Measurements from ENCODE around the gene VPS13D. TPM values are rescaled to one million over a fixed set of nuclear protein-coding genes. Genes with fewer than 3 reads are reported as not detected.

Gene VPS13D
- total and polyA plus RNA-seq, 2 of the 4 experiments (the other 2 are of a cell fraction), result 9.0 to 16.3 TPM

DNA sequence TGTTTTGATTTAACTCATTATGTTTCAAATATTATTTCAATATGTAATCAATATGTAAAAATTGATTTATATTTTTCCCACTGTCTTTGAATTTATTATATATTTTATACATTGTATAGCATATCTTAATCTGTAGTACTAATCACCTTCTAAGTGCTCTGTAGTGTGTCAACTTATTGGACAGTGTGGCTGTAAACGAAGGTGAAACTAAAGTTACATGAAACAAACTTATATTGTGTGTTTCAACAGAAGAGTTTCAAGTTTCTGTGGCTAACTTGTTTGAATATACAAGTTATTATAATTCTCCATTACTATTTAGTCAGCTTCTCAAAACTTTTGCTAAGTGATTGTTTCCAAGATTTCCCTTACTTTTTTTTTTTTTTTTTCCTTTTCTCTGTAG is 212.4 kb downstream of the VPS13D start:
- Histone ChIP-seq H2BK20ac (ENCODE audit: low read depth, low read length) (no peak overlapping the region), H3K79me1 (ENCODE audit: low read depth in 1 of 2, low read length in 2 of 2) (peaks cover 5 to 11% of the 10 kb centered on the region in 2 experiments; a peak in 3 of 4 replicates), H4K20me1 (ENCODE audit: insufficient read depth, low read length) (no peaks in the 10 kb centered on the region), H3K4ac (ENCODE audit: low read depth, low read length) (no peak overlapping the region), H3K9me3 (ENCODE audit: control insufficient read depth, insufficient read depth, low read length) (no peaks in the 10 kb centered on the region), H3K4me3 (ENCODE audit: insufficient read depth, low read depth, low read length) (no peak overlapping the region), H2AK9ac (replicated peaks; ENCODE audit: low read depth, low read length, poor library complexity) (no peak overlapping the region), H4K91ac (ENCODE audit: insufficient read depth, low read depth, low read length) (no peak overlapping the region), H3K56ac (ENCODE audit: extremely low read depth, insufficient read depth, low read length) (no peak overlapping the region), H3K4me2 (ENCODE audit: low read depth, low read length) (no peak overlapping the region), H2BK5ac (ENCODE audit: low read depth, low read length, poor library complexity, severe bottlenecking) (no peak overlapping the region), H2BK15ac (ENCODE audit: low read depth, low read length) (no peak overlapping the region), H3K9me1 (ENCODE audit: insufficient read depth, low read length) (0 out of 2 replicates have a peak, but pooled peaks cover 1% of the 10 kb centered on the region), H2BK120ac (ENCODE audit: low read depth, low read length) (no peak overlapping the region), H3K27ac (ENCODE audit: insufficient read depth, low read length) (no peak overlapping the region), H3K4me1 (ENCODE audit: control insufficient read depth, insufficient read depth, low read length) (peaks cover 10% of the 10 kb centered on the region), H3K9ac (ENCODE audit: low read depth, low read length) (no peak overlapping the region), H4K5ac (ENCODE audit: low read depth, low read length) (no peak overlapping the region), H3K14ac (replicated peaks; ENCODE audit: low read depth, low read length) (no peak overlapping the region), H3K27me3 (ENCODE audit: control insufficient read depth, insufficient read depth, low read length) (no peaks in the 10 kb centered on the region), H2AFZ (replicated peaks; ENCODE audit: low read length, poor library complexity) (no peak overlapping the region), H2AK5ac (ENCODE audit: low read depth, low read length) (no peak overlapping the region), H3K18ac (ENCODE audit: low read depth, low read length) (no peak overlapping the region), H4K8ac (ENCODE audit: low read depth in 2 of 2, low read length in 2 of 2) (no peak overlapping the region), H3K23ac (ENCODE audit: low read depth, low read length) (no peak overlapping the region), H3K36me3 (ENCODE audit: control insufficient read depth, insufficient read depth, low read length) (peaks cover 2% of the 10 kb centered on the region; the same call in 1 of the 2 replicates)
- ChIA-PET POLR2A (ENCODE audit: unreplicated experiment) (no interaction called here), CTCF (interaction anchor here (0.6 kb wide), 1 partner anchor 1054 kb away, joined by 5 read pairs; no protein-coding TSS in a partner anchor)
- intact Hi-C loops (cut with micrococcal nuclease) (no loop called here), dilution Hi-C loops (cut with HindIII; ENCODE audit: low sequenced_read_pairs, unreplicated experiment) (no loop called here), in situ Hi-C loops (cut with MboI; ENCODE audit: low sequenced_read_pairs) (no loop called here)
- no peak for DNase-seq
- ATAC-seq (ENCODE audit: low read depth), result no peak
- TF ChIP-seq MAFK (IDR thresholded peaks at IDR 0.05; ENCODE audit: low read depth, low read length) (no peak), SMC3 (IDR thresholded peaks at IDR 0.05; ENCODE audit: low read depth, low read length) (no peak), CHD1 (IDR thresholded peaks at IDR 0.05; ENCODE audit: low read depth, low read length) (no peak), RCOR1 (IDR thresholded peaks at IDR 0.05; ENCODE audit: insufficient replicate concordance, low read length) (no peak), BHLHE40 (IDR thresholded peaks at IDR 0.05; ENCODE audit: low read depth, low read length) (no peak), RFX5 (IDR thresholded peaks at IDR 0.05; ENCODE audit: low read depth, low read length) (no peak), POLR2A (IDR thresholded peaks at IDR 0.05; ENCODE audit: low read depth, low read length) (no peak), FOS (IDR thresholded peaks at IDR 0.05; ENCODE audit: low read depth, low read length) (no peak), ELK1 (IDR thresholded peaks at IDR 0.05; ENCODE audit: borderline replicate concordance, low read depth, low read length) (no peak), MXI1 (IDR thresholded peaks at IDR 0.05; ENCODE audit: borderline replicate concordance, low read depth, low read length) (no peak), CEBPB (IDR thresholded peaks at IDR 0.05; ENCODE audit: low read depth, low read length) (no peak), NFE2L2 (IDR thresholded peaks at IDR 0.05; ENCODE audit: low read depth, low read length) (no peak), MAZ (IDR thresholded peaks at IDR 0.05; ENCODE audit: borderline replicate concordance, low read depth, low read length) (no peak), RAD21 (IDR thresholded peaks at IDR 0.05; ENCODE audit: low read length) (no peak)
- TF ChIP-seq, protein P1, sequence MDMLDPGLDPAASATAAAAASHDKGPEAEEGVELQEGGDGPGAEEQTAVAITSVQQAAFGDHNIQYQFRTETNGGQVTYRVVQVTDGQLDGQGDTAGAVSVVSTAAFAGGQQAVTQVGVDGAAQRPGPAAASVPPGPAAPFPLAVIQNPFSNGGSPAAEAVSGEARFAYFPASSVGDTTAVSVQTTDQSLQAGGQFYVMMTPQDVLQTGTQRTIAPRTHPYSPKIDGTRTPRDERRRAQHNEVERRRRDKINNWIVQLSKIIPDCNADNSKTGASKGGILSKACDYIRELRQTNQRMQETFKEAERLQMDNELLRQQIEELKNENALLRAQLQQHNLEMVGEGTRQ (IDR thresholded peaks at IDR 0.05; ENCODE audit: low read depth, low read length), result no peak
- TF ChIP-seq, protein P2, sequence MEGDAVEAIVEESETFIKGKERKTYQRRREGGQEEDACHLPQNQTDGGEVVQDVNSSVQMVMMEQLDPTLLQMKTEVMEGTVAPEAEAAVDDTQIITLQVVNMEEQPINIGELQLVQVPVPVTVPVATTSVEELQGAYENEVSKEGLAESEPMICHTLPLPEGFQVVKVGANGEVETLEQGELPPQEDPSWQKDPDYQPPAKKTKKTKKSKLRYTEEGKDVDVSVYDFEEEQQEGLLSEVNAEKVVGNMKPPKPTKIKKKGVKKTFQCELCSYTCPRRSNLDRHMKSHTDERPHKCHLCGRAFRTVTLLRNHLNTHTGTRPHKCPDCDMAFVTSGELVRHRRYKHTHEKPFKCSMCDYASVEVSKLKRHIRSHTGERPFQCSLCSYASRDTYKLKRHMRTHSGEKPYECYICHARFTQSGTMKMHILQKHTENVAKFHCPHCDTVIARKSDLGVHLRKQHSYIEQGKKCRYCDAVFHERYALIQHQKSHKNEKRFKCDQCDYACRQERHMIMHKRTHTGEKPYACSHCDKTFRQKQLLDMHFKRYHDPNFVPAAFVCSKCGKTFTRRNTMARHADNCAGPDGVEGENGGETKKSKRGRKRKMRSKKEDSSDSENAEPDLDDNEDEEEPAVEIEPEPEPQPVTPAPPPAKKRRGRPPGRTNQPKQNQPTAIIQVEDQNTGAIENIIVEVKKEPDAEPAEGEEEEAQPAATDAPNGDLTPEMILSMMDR (conservative IDR thresholded peaks at IDR 0.05; ENCODE audit: low read depth, low read length), result no peak
- no CpG with 5 or more reads among the region's 1 CpG for WGBS, 2 experiments (ENCODE audit: extremely low coverage in 2 of 2, insufficient read length in 1 of 2)
- no TSS peak for BruUV-seq (replicated peaks)
